ENCODE measurements around the gene EXOSC7. TPM values are rescaled to one million over a fixed set of nuclear protein-coding genes. Genes with fewer than 3 reads are reported as not detected.

Gene EXOSC7
- total and polyA plus RNA-seq, 9 of the 15 experiments (the other 6 are each of a cell fraction or from before 2014, with no cell fraction given) = 88.5 to 237 (median 112) TPM

GRCh38 chr3:45021524-45022297, 45.7 kb downstream of the EXOSC7 start:
- CTCF ChIA-PET (ENCODE audit: low intra/inter-chr PET ratio) = no interaction called here
- TF ChIP-seq HMG20B (CRISPR knock-in tag; IDR thresholded peaks at IDR 0.05) = no peak
- no peak for TF ChIP-seq PML (IDR thresholded peaks at IDR 0.05; ENCODE audit: low read length)
- no peak for TF ChIP-seq CTCFL (IDR thresholded peaks at IDR 0.05; ENCODE audit: borderline replicate concordance, insufficient read depth, low read depth, low read length, poor library complexity, severe bottlenecking)
- TF ChIP-seq ZNF140 (CRISPR knock-in tag; IDR thresholded peaks at IDR 0.05) = no peak
- TF ChIP-seq HOMEZ (CRISPR knock-in tag; IDR thresholded peaks at IDR 0.05) = no peak
- TF ChIP-seq NONO (IDR thresholded peaks at IDR 0.05; ENCODE audit: low read depth in 2 of 2, low read length in 1 of 2) = no peak
- TF ChIP-seq ZNF280A (IDR thresholded peaks at IDR 0.05; ENCODE audit: low read depth, partially characterized antibody) = no peak
- TF ChIP-seq CBFA2T3 (IDR thresholded peaks at IDR 0.05) = no peak
- TF ChIP-seq CTBP1 (IDR thresholded peaks at IDR 0.05; ENCODE audit: borderline replicate concordance) = no peak
- TF ChIP-seq GATAD2B (IDR thresholded peaks at IDR 0.05; ENCODE audit: borderline replicate concordance) = no peak
- TF ChIP-seq DACH1 (IDR thresholded peaks at IDR 0.05; ENCODE audit: partially characterized antibody) = no peak

More at GRCh38 chr3:45021524-45022297, 45.7 kb downstream of the EXOSC7 start:
- peak; percentile 42; the same call in 1 of the 3 replicates for ATAC-seq
- WGBS (ENCODE audit: insufficient coverage, low coverage, missing lambda C conversion rate) = 57% methylated on average over 12 of the region's 12 CpGs
- 0 out of 2 replicates have a peak, but pooled peaks cover 5% of the 10 kb centered on the region for H4K20me1 ChIP-seq (replicated peaks; ENCODE audit: control insufficient read depth, insufficient read depth, low read length)
- no peak overlapping the region for H3K4me2 ChIP-seq (ENCODE audit: insufficient read depth, low read length)
- H3K4me3 ChIP-seq = no peak overlapping the region
- BruUV-seq (replicated peaks) = no TSS peak
- FAIRE-seq = no peak
- no peak for DNase-seq (ENCODE audit: extremely low read depth in 1 of 4, low spot score in 3 of 4)
- H3K27me3 ChIP-seq (ENCODE audit: control insufficient read depth in 2 of 2, insufficient read depth in 2 of 2, low read length in 2 of 2) = no peaks in the 10 kb centered on the region
- intact Hi-C loops (cut with micrococcal nuclease) (loop anchor here (5.0 kb wide), 1 partner anchor 104 kb away; no protein-coding TSS in a partner anchor), in situ Hi-C loops (cut with MboI) (no loop called here)
- H3K4me1 ChIP-seq (replicated peaks in 1 of 2; ENCODE audit: control insufficient read depth in 2 of 2, insufficient read depth in 2 of 2, low read length in 2 of 2) = peaks cover 4 to 9% of the 10 kb centered on the region in 2 experiments; a peak in 3 of 5 replicates
- H3K9me1 ChIP-seq (ENCODE audit: control insufficient read depth, insufficient read depth, low read length) = no peaks in the 10 kb centered on the region
- H2AFZ ChIP-seq (ENCODE audit: low read depth, low read length) = no peak overlapping the region
- H3K9me3 ChIP-seq (replicated peaks; ENCODE audit: control insufficient read depth, insufficient read depth, low read depth, low read length) = no peaks in the 10 kb centered on the region
- no peaks in the 10 kb centered on the region for H3K79me2 ChIP-seq (ENCODE audit: control insufficient read depth, insufficient read depth, low read length)
- H3K9ac ChIP-seq (ENCODE audit: insufficient read depth in 1 of 2, low read depth in 2 of 2, low read length in 2 of 2) = no peak overlapping the region
- no peaks in the 10 kb centered on the region for H3K36me3 ChIP-seq (ENCODE audit: control insufficient read depth, insufficient read depth, low read length)
- no peak overlapping the region for H3K27ac ChIP-seq (ENCODE audit: extremely low read depth, low read depth, low read length)
- POLR2A ChIA-PET = interaction anchor here (0.5 to 1.1 kb wide), 3 partner anchors 8 to 65 kb away, joined by 3 read pairs; no protein-coding TSS in a partner anchor

All from K562 (cell line).